Urinary bladder (tissue), 4 donors: ENCODE data around the gene FGF2. TPM values are rescaled to one million over a fixed set of nuclear protein-coding genes. Genes with fewer than 3 reads are reported as not detected.

ENCODE experiments used
- DNase-seq: peaks from one replicate; pipeline ENCODE4 v3.0.0-alpha.2; 2015; ENCODE audit errors: extremely low spot score
- H3K27ac ChIP-seq: one replicate; pipeline ENCODE4 v1.5.1; 2013; ENCODE audit warnings: low read depth, mild to moderate bottlenecking, moderate library complexity
- H3K36me3 ChIP-seq: one replicate; pipeline ENCODE4 v1.6.1; 2013; ENCODE audit warnings: mild to moderate bottlenecking, moderate library complexity; ENCODE audit not compliant: insufficient read depth
- H3K4me1 ChIP-seq: one replicate; pipeline ENCODE4 v1.6.1; 2013; ENCODE audit warnings: mild to moderate bottlenecking, moderate library complexity; ENCODE audit not compliant: insufficient read depth
- H3K4me3 ChIP-seq: one replicate; pipeline ENCODE4 v1.5.1; 2013; ENCODE audit warnings: low read depth, low read length
- WGBS: extraction: QIAGEN DNeasy Blood & Tissue Kit; methylation state at CpG from one replicate; pipeline ENCODE4 v1.1.7; 2013; 5-methylcytosine and 5-hydroxymethylcytosine counted together
- polyA plus RNA-seq: library from polyadenylated mRNA; stranded (reverse); fragments of 200-250 nt; gene quantifications from one replicate; pipeline ENCODE4 v1.2.3, GENCODE V29; 2013
- total RNA-seq: library from RNA; depleted of rRNA; stranded (reverse); fragments of >200 nt; gene quantifications from one replicate; pipeline ENCODE4 v1.2.3, GENCODE V29; 2014
- donor health status: healthy with polysubstance abuse.
- donor health status: healthy.

The FGF2 gene
- total and polyA plus RNA-seq, 2 donors, result 12.1 to 28.6 TPM

DNA sequence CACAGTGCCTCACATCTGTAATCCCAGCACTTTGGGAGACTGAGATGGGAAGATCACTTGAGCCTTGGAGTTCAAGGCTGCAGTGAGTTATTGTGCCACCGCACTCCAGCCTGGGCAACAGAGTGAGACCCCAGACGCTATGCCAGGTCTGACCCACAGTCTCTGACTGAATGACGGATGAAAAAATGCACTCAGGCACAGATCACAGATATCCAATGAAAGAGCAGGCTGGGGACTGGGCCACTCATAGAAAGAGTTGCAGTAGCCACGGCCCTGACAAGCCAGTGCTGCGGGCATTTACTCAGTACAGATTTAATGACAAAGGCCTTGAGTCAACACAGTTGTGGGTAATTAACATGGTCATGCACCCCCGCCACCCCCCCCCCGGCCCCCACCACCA is 73.1 kb downstream of the FGF2 start:
- WGBS, result 81% methylated on average over 7 of the region's 7 CpGs
- no peak overlapping the region for H3K27ac ChIP-seq
- no peak for DNase-seq
- H3K4me1 ChIP-seq, result no peaks in the 10 kb centered on the region
- no peaks in the 10 kb centered on the region for H3K36me3 ChIP-seq
- H3K4me3 ChIP-seq, result no peak overlapping the region

DNA sequence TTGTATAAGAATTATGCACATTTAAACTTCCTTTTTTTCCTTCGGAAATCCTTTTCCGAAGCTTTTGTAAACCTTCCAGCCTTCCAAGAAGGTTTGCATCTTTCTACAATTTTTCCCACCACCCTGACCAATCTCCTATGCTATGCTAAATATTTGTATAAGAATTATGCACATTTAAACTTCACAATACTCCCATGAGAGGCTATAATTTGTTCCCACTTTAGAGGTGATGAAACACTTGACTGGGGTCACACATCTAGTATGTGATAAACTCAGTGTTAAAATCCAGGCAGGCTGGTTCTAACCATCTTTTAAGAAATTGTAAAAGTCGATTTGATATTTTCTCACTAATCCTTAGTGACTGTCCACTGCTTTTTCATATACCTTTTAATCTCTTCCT is 73.7 kb downstream of the FGF2 start:
- no peaks in the 10 kb centered on the region for H3K4me1 ChIP-seq

DNA sequence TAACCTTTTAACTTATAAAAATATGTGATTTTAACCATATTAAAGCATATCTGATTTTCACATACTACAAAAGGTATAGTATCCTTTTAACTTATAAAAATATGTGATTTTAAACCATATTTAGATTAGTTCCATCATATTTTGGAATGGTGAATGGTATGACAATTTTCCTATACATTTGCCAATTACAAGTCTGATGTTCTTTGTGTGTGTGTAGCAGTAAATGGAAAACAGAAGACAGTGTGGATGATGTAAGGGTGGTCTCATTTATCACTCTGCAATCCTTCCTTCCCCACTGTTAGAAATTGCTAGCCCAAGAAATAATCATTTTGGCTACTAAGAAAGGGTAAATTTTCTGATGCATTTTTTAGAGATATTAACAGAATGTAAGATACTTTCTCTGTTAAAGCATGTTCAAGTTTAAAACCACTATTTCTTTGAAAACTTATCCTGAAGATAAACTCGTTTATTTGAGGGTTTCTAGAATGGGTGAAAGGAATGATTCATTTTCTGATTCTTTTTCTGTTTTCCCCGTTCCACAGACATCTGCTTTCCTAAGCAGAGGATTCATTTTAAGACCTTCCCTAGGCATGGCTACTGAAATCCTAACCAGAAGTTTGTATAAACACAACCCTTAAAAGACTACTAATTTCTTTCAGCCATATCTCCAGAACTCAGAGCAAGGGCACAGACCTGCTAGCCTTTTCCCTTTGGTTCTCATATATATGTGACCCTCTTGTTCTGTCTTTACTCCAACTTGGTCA is 74.8 kb downstream of the FGF2 start:
- Histone ChIP-seq H3K36me3 (no peaks in the 10 kb centered on the region), H3K27ac (no peak overlapping the region), H3K4me3 (no peak overlapping the region), H3K4me1 (no peaks in the 10 kb centered on the region)
- 36% methylated on average over 2 of the region's 2 CpGs for WGBS
- no peak for DNase-seq

More for the DNA sequence above, 73.7 kb downstream of the FGF2 start:
- no peak for DNase-seq
- 49% methylated on average over 3 of the region's 3 CpGs for WGBS
- Histone ChIP-seq H3K4me3 (no peak overlapping the region), H3K36me3 (no peaks in the 10 kb centered on the region), H3K27ac (no peak overlapping the region)

DNA sequence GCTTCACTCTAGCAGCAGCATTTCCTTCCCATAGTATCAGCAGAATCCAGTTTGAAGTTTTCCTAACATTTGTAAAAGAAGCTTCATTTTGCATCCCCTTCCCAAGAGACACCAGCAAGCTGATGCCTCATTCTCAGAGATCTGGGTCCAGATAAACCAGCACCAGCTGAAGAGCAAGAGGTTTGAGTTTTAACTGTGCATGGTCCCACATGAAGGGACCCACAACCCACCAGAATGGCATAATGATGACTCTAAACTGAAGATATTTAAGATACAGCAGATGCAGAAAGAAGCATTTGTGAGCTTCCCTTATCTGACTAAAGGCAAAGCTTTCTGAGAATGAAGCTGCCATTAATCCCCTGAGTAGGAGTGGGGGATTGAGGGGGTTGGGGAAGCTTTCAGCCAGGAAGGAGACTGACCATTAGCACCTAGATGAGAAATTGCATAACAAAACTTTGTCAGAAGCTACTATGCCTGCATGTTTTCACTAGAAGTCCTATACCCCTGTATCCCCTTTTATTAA is 77.2 kb downstream of the FGF2 start:
- Histone ChIP-seq H3K27ac (no peak overlapping the region), H3K4me1 (no peaks in the 10 kb centered on the region), H3K4me3 (no peak overlapping the region), H3K36me3 (no peaks in the 10 kb centered on the region)
- no peak for DNase-seq

DNA sequence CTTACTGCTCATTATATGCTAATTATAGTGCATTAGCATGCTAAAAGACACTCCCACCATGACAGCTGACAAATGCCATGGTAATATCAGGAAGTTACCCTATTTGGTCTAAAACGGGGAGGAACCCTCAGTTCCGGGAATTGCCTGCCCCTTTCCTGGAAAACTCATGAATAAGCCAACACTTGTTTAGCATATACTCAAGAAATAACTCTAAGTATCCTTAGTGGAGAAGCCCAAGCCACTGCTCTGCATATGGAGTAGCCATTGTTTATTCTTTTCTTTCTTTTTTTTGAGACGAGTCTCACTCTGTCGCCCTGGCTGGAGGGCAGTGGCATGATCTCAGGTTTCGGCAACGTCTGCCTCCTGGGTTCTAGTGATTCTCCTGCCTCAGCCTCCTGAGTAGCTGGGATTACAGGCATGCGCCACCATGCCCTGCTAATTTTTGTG is 80.3 kb downstream of the FGF2 start:
- no peak overlapping the region for H3K27ac ChIP-seq
- H3K36me3 ChIP-seq, result no peaks in the 10 kb centered on the region
- WGBS, result 96% methylated on average over 7 of the region's 7 CpGs
- DNase-seq, result no peak
- H3K4me3 ChIP-seq, result no peak overlapping the region
- no peaks in the 10 kb centered on the region for H3K4me1 ChIP-seq

DNA sequence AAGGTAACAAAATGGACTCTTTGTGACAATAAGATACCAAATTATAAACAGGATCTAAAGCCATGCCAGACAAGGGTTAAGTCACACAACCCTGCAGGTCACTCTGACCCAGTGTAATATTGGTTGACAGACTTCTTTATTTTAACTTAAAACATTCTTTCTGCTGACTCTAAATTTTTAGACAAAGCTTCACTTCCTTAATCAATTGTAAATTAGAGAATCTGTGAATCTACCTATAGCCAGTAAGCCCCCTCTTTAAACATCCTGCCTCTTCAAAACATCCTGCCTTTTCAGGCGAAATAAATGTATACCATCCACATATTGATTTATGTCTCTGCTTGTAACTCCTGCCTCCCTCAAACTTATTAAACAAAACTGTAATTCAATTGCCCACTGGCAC is 81.6 kb downstream of the FGF2 start:
- Histone ChIP-seq H3K4me1 (no peaks in the 10 kb centered on the region), H3K36me3 (no peaks in the 10 kb centered on the region), H3K4me3 (no peak overlapping the region), H3K27ac (no peak overlapping the region)
- WGBS, result 88% methylated on average over 1 of the region's 1 CpG
- no peak for DNase-seq

DNA sequence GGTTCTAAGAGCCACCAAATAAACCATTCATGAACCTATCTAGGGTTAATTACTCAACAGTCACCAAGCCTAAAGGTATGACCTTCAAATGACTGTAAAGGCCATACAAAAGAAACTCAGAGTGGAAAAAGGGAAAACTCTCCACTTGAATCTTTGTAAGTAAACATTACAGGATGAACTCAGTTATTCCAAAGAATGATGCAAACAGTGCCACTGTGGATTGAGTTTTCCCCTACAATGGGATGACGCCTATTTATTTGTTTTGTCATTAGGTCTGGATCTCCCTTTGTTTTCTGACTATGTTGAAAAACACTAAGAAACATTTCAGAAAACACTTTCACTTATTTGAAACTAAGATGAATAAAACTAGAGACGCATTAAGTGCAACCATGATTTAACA is 83.1 kb downstream of the FGF2 start:
- H3K4me1 ChIP-seq, result no peaks in the 10 kb centered on the region
- no peak for DNase-seq
- 82% methylated on average over 2 of the region's 2 CpGs for WGBS
- no peaks in the 10 kb centered on the region for H3K36me3 ChIP-seq
- no peak overlapping the region for H3K27ac ChIP-seq
- no peak overlapping the region for H3K4me3 ChIP-seq

DNA sequence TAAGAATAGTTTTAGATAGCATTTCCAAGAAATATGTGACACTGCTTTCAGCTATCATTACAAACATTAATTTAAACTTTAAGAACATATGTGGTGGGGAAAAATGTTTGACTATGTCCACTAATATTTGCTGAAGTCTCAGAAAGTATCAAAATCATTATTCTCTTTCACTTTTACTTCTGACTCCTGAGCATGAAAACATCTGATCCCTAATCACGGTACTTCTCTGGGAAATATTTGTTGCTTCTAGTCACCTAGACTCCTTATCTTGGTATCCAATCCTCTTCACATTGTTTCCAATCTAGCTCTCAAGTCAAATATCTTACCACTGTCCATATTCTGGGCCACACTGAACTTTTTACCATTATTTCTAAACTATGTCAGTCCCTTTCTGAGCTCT is 85.0 kb downstream of the FGF2 start:
- Histone ChIP-seq H3K4me1 (no peaks in the 10 kb centered on the region), H3K36me3 (no peaks in the 10 kb centered on the region), H3K4me3 (no peak overlapping the region), H3K27ac (no peak overlapping the region)
- WGBS, result 84% methylated on average over 1 of the region's 1 CpG
- DNase-seq, result no peak

DNA sequence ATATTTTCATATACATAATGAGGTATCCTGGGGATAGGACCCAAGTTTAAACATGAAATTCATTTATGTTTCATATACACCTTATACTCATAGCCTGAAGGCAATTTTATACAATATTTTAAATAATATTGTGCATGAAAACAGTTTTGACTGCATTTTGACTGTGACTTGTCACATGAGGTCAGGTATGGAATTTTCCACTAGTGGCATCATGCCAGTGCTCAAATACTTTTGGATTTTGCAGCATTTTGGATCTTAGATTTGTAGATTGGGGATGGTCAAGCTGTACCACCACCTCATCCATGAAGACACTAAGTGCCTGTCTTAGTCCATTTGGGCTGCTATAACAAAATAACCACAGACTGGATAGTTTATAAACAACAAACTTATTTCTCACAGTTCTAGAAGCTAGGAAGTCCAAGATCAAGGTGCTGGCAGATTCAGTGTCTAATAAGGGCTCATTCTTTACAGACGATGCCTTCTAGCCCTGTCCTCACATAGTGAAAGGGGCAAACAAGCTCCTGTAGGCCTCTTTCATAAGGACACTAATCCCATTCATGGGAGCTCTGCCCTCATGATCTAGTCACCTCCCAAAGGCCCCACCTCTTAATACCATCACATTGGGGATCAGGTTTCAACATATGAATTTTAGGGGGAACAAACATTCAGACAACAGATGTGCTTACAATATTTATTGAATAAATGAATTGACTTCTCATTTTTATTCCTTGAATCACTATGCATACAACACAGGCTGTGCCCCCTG is 86.4 kb downstream of the FGF2 start:
- 86% methylated on average over 1 of the region's 1 CpG for WGBS
- Histone ChIP-seq H3K4me3 (no peak overlapping the region), H3K36me3 (no peaks in the 10 kb centered on the region), H3K27ac (no peak overlapping the region), H3K4me1 (no peaks in the 10 kb centered on the region)
- DNase-seq, result no peak

DNA sequence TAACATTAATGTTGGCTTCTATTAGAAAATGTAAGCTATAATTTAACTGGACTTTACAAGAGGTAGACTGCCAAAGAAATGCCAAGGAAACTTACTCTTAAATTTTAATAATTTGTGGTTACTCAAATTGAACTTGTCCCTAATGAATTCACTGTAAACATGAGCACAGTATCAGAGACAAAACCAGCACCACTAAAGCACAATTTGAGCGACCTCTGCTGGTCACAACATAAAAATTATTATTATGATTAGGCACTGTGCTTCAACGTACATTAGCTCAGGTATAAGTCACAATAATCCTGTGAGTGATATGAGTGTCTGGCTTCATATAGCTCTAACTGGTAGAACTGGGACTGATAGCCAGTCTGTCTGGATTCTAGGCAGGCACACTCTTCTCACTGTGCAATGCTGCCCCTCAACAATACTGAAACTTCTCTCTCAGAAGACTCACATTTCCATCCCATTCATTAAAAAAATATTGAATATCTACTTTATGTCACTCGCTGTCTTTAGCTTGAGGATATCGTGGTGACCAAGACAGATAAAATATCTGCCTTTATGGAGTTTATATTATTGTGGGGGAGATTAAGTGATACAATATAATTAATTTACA is 87.8 kb downstream of the FGF2 start:
- no peak overlapping the region for H3K27ac ChIP-seq
- H3K4me1 ChIP-seq, result no peaks in the 10 kb centered on the region
- no peaks in the 10 kb centered on the region for H3K36me3 ChIP-seq
- DNase-seq, result peak; percentile 21
- H3K4me3 ChIP-seq, result no peak overlapping the region
- WGBS, result 35% methylated on average over 4 of the region's 4 CpGs

DNA sequence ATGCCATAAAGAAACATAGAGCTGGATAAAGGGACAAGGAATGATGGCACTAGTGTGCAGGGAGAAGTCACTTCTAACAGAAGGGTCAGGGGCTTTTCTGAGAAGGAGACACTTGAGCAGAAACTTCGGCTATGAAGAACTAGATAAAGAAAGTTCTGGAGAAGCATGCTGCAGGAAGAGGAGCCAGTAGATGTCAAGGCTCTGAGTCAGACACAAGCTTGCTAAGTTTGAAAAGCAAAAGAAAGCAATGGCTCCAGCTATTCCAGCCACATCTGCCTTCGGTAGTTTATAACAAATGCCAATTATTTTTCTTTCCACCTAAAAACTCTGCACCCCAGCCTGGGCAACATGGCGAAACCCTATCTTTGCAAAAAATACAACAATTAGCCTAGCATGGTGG is 88.3 kb downstream of the FGF2 start:
- H3K27ac ChIP-seq, result no peak overlapping the region
- H3K4me1 ChIP-seq, result no peaks in the 10 kb centered on the region
- H3K36me3 ChIP-seq, result no peaks in the 10 kb centered on the region
- no peak overlapping the region for H3K4me3 ChIP-seq
- WGBS, result 74% methylated on average over 3 of the region's 3 CpGs
- no peak for DNase-seq

DNA sequence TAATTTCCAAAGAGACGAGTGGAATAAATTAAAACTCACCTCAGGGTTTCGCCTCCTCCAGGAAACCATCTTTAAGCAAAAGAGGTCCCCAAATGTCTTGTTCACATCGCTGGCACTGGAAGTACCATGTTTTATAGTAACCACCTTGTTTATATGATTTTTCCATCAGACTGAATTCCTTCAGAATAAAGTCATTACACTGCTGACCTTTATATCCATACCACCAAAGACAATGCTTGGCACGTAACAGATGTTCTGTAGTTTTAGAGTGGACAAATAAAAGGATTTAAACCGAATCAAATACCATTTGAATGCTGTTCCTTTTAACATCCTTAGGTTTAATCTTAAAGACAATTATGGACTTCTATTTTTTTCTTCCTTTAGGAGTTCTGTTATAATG is 91.1 kb downstream of the FGF2 start:
- Histone ChIP-seq H3K36me3 (no peaks in the 10 kb centered on the region), H3K4me3 (no peak overlapping the region), H3K27ac (no peak overlapping the region), H3K4me1 (no peaks in the 10 kb centered on the region)
- DNase-seq, result no peak
- 76% methylated on average over 5 of the region's 5 CpGs for WGBS

DNA sequence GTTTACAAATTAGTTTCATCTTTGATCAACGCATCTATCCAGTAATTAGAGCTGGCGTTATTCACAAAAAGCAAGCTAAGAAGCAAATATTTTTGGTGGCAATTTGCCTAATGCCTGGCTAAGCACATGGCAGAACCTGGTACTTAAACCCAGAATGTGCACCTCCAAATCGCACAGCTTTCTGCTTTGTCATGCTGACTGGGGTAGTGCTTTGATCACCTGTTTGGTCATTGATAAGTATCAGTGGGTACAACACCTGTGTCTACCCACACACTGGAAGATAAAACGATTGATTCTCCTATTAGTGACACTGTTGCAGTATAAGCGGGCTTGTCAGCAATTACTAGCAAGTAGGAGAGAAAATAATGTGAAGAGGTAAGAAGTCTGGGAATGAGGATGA is 93.8 kb downstream of the FGF2 start:
- WGBS, result 91% methylated on average over 5 of the region's 5 CpGs
- H3K36me3 ChIP-seq, result no peaks in the 10 kb centered on the region
- no peak for DNase-seq

DNA sequence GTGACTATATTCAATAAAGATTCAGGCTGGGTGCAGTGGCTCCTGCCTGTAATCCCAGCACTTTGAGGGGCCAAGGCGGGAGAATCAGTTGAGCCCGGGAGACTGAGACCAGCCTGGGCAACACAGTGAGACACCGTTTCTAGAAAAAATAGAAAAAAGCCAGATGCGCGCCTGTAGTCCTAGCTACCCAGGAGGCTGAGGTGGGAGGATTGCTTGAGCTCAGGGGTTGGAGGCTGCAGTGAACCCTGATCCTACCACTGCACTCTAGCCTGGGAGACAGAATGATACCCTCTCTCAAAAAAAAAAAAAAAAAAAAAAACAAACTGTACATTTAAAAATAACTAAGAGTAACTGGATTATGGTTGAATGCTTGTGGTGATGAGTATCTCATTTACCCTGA is 94.7 kb downstream of the FGF2 start:
- Histone ChIP-seq H3K4me1 (no peaks in the 10 kb centered on the region), H3K36me3 (no peaks in the 10 kb centered on the region), H3K4me3 (no peak overlapping the region), H3K27ac (no peak overlapping the region)
- no peak for DNase-seq
- 85% methylated on average over 5 of the region's 5 CpGs for WGBS

More for the DNA sequence above, 93.8 kb downstream of the FGF2 start:
- Histone ChIP-seq H3K4me3 (no peak overlapping the region), H3K27ac (no peak overlapping the region), H3K4me1 (no peaks in the 10 kb centered on the region)
